WTC11 (cell line): ENCODE results near the gene C20orf144. TPM values are rescaled to one million over a fixed set of nuclear protein-coding genes. Genes with fewer than 3 reads are reported as not detected.

ENCODE experiments used
- ATAC-seq: fragments of 200-7000 bp; cut with Tn5 transposase; 2 replicates; pipeline ENCODE4 v1.10.0; 2021; ENCODE audit warnings: mild to moderate bottlenecking, moderate library complexity
- CTCF ChIA-PET: fragments of 300-600 bp; sonication (Branson Sonifier 250); formaldehyde crosslinking; loops from one replicate; lab custom pipeline; 2021; ENCODE audit warnings: antibody characterized with exemption; lab: Charles Lee
- POLR2A ChIA-PET: fragments of 350-600 bp; sonication (Branson Sonifier 250); formaldehyde crosslinking; loops from one replicate; lab custom pipeline; 2021; ENCODE audit warnings: antibody characterized with exemption; lab: Charles Lee
- DNase-seq: peaks from one replicate; pipeline ENCODE4 v3.0.0; 2021; ENCODE audit warnings: low spot score
- H3K27ac Mint-ChIP-seq: 2 replicates; pipeline ENCODE4 v1.8.0; 2021; ENCODE audit warnings: mixed read lengths
- H3K27me3 Mint-ChIP-seq: 2 replicates; pipeline ENCODE4 v1.8.0; 2021; ENCODE audit warnings: low read depth, mild to moderate bottlenecking, moderate library complexity, mixed read lengths
- H3K36me3 Mint-ChIP-seq: 2 replicates; pipeline ENCODE4 v1.8.0; 2021; ENCODE audit warnings: mixed read lengths
- H3K4me1 Mint-ChIP-seq: 2 replicates; pipeline ENCODE4 v1.8.0; 2022; ENCODE audit warnings: mixed read lengths
- H3K4me3 Mint-ChIP-seq: 2 replicates; pipeline ENCODE4 v1.8.0; 2021; ENCODE audit warnings: mild to moderate bottlenecking, moderate library complexity, mixed read lengths
- H3K9me3 Mint-ChIP-seq: 2 replicates; pipeline ENCODE4 v1.8.0; 2021; ENCODE audit warnings: mixed read lengths
- CBFB ChIP-seq: sonication (generic); formaldehyde crosslinking; IDR thresholded peaks from 2 replicates; pipeline ENCODE4 v1.8.1; 2022; ENCODE audit warnings: mild to moderate bottlenecking, low read depth, missing genetic modification reagents
- CREB1 ChIP-seq: sonication (generic); formaldehyde crosslinking; IDR thresholded peaks from 2 replicates; pipeline ENCODE4 v1.8.0; 2023; ENCODE audit warnings: mild to moderate bottlenecking, missing genetic modification reagents
- EMX1 ChIP-seq: fragments of 250-450 bp; sonication (Bioruptor Pico); IDR thresholded peaks from 2 replicates; pipeline ENCODE4 v1.8.0; 2021; ENCODE audit warnings: mild to moderate bottlenecking
- ETV6 ChIP-seq: sonication (generic); formaldehyde crosslinking; IDR thresholded peaks from 2 replicates; pipeline ENCODE4 v1.8.1; 2022; ENCODE audit warnings: mild to moderate bottlenecking, missing genetic modification reagents
- GRHL2 ChIP-seq: fragments of 250-450 bp; sonication (Bioruptor Pico); IDR thresholded peaks from 2 replicates; pipeline ENCODE4 v1.8.0; 2022; ENCODE audit warnings: mild to moderate bottlenecking, moderate library complexity; ENCODE audit not compliant: insufficient replicate concordance, severe bottlenecking
- GTF2I ChIP-seq: fragments of 250-450 bp; sonication (Bioruptor Pico); conservative IDR thresholded peaks from 2 replicates; pipeline ENCODE4 v1.4.0; 2021; ENCODE audit warnings: mild to moderate bottlenecking
- JUN ChIP-seq: sonication (generic); formaldehyde crosslinking; IDR thresholded peaks from 2 replicates; pipeline ENCODE4 v1.8.0; 2023; ENCODE audit warnings: mild to moderate bottlenecking, missing genetic modification reagents
- KAT7 ChIP-seq: sonication (generic); formaldehyde crosslinking; IDR thresholded peaks from 2 replicates; pipeline ENCODE4 v1.8.1; 2023; ENCODE audit warnings: missing genetic modification reagents, mild to moderate bottlenecking, borderline replicate concordance
- NFATC4 ChIP-seq: fragments of 250-450 bp; sonication (Bioruptor Pico); IDR thresholded peaks from 2 replicates; pipeline ENCODE4 v1.9.0; 2021; ENCODE audit warnings: mild to moderate bottlenecking
- RELA ChIP-seq: sonication (generic); formaldehyde crosslinking; IDR thresholded peaks from 2 replicates; pipeline ENCODE4 v1.8.1; 2022; ENCODE audit warnings: missing genetic modification reagents, mild to moderate bottlenecking, borderline replicate concordance
- TEAD1 ChIP-seq: sonication (generic); formaldehyde crosslinking; IDR thresholded peaks from 2 replicates; pipeline ENCODE4 v1.8.0; 2022; ENCODE audit warnings: mild to moderate bottlenecking, missing genetic modification reagents
- TEAD4 ChIP-seq: sonication (generic); formaldehyde crosslinking; IDR thresholded peaks from 2 replicates; pipeline ENCODE4 v1.8.0; 2022; ENCODE audit warnings: mild to moderate bottlenecking, missing genetic modification reagents
- TP53 ChIP-seq: sonication (generic); formaldehyde crosslinking; IDR thresholded peaks from 2 replicates; pipeline ENCODE4 v1.8.1; 2023; ENCODE audit warnings: mild to moderate bottlenecking, missing genetic modification reagents
- ZNF138 ChIP-seq: sonication (generic); formaldehyde crosslinking; conservative IDR thresholded peaks from 2 replicates; pipeline ENCODE4 v1.8.1; 2022; ENCODE audit warnings: mild to moderate bottlenecking, moderate library complexity, missing genetic modification reagents
- ZNF219 ChIP-seq: sonication (generic); formaldehyde crosslinking; IDR thresholded peaks from 2 replicates; pipeline ENCODE4 v1.8.0; 2023; ENCODE audit warnings: missing genetic modification reagents, mild to moderate bottlenecking, borderline replicate concordance
- total RNA-seq: library from RNA; stranded (reverse); gene quantifications from 3 replicates; pipeline ENCODE4 v1.2.3, GENCODE V29; 2021
- TF ChIP-seq, protein P1 (sequence below): fragments of 250-450 bp; sonication (Bioruptor Pico); IDR thresholded peaks from 2 replicates; pipeline ENCODE4 v1.8.0; 2021; ENCODE audit warnings: mild to moderate bottlenecking
- TF ChIP-seq, protein P2 (sequence below): fragments of 250-450 bp; sonication (Bioruptor Pico); IDR thresholded peaks from 2 replicates; pipeline ENCODE4 v1.9.0; 2021; ENCODE audit warnings: moderate library complexity, mild to moderate bottlenecking, inconsistent platforms, borderline replicate concordance
- TF ChIP-seq, protein P3 (sequence below): sonication (generic); formaldehyde crosslinking; IDR thresholded peaks from 2 replicates; pipeline ENCODE4 v1.8.1; 2023; ENCODE audit warnings: mild to moderate bottlenecking, missing genetic modification reagents, moderate library complexity
- TF ChIP-seq, protein P4 (sequence below): fragments of 200-600 bp; IDR thresholded peaks from 2 replicates; pipeline ENCODE4 v1.8.0; 2022; ENCODE audit warnings: antibody characterized with exemption
- TF ChIP-seq, protein P5 (sequence below): sonication (generic); formaldehyde crosslinking; IDR thresholded peaks from 2 replicates; pipeline ENCODE4 v1.8.0; 2023; ENCODE audit warnings: missing genetic modification reagents
- TF ChIP-seq, protein P6 (sequence below): sonication (generic); formaldehyde crosslinking; IDR thresholded peaks from 2 replicates; pipeline ENCODE4 v1.8.0; 2022; ENCODE audit warnings: mild to moderate bottlenecking, missing genetic modification reagents
- TF ChIP-seq, protein P7 (sequence below): sonication (generic); formaldehyde crosslinking; IDR thresholded peaks from 2 replicates; pipeline ENCODE4 v1.8.1; 2022; ENCODE audit warnings: low read depth, mild to moderate bottlenecking, moderate library complexity, missing genetic modification reagents, borderline replicate concordance
- TF ChIP-seq, protein P8 (sequence below): fragments of 250-450 bp; sonication (Bioruptor Pico); conservative IDR thresholded peaks from 2 replicates; pipeline ENCODE4 v1.9.0; 2021; ENCODE audit warnings: mild to moderate bottlenecking

The C20orf144 gene
- total RNA-seq, 1 experiment from 2014 or later, result 0.09 TPM

DNA sequence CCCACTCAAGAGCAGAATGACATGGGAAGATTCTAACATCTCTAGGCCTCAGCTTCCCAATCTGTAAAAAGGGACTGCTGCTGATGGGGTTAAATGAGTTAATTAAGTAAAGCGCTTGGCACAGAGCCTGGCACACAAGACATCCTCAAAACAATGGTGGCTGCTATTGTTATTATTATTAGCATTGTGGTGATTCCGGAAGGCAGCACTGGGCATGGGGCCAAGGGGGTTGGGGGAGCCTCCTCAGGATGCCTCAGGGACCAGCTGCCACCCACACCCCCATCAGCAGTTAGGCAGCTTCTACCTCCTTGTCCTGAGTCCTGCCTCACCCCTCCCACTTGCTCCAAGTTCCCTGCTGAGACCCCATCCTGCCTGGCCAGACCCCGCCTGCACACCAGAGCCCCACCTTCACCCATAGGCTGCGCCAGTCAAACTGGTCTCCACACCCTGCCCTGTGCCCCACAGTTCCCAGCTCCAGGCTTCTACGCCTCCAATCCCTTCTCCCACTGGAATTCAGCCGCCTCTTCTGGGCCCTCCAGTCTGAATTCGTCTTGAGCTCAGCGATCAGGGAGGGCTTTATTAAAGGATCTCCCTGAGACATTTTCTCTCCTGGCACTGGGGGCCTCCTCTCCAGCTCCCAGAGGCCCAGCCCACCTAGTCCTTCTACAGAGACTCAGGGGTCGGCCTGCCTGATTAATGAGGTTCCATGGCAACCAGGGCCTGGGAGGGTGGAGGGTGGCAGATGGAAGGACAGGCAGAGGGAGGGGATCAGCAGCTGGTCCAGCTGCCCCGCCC is 22.6 kb downstream of the C20orf144 start (continued):
- TF ChIP-seq ETV6 (CRISPR knock-in tag), result 0 out of 2 replicates have a peak, but pooled peaks have one; percentile 34
- no peak for TF ChIP-seq NFATC4 (CRISPR knock-in tag)
- TF ChIP-seq, protein P1, sequence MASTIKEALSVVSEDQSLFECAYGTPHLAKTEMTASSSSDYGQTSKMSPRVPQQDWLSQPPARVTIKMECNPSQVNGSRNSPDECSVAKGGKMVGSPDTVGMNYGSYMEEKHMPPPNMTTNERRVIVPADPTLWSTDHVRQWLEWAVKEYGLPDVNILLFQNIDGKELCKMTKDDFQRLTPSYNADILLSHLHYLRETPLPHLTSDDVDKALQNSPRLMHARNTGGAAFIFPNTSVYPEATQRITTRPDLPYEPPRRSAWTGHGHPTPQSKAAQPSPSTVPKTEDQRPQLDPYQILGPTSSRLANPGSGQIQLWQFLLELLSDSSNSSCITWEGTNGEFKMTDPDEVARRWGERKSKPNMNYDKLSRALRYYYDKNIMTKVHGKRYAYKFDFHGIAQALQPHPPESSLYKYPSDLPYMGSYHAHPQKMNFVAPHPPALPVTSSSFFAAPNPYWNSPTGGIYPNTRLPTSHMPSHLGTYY (CRISPR knock-in tag), result no peak
- TF ChIP-seq, protein P2, sequence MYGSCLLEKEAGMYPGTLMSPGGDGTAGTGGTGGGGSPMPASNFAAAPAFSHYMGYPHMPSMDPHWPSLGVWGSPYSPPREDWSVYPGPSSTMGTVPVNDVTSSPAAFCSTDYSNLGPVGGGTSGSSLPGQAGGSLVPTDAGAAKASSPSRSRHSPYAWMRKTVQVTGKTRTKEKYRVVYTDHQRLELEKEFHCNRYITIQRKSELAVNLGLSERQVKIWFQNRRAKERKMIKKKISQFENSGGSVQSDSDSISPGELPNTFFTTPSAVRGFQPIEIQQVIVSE (CRISPR knock-in tag), result no peak
- TF ChIP-seq, protein P3, sequence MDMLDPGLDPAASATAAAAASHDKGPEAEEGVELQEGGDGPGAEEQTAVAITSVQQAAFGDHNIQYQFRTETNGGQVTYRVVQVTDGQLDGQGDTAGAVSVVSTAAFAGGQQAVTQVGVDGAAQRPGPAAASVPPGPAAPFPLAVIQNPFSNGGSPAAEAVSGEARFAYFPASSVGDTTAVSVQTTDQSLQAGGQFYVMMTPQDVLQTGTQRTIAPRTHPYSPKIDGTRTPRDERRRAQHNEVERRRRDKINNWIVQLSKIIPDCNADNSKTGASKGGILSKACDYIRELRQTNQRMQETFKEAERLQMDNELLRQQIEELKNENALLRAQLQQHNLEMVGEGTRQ (CRISPR knock-in tag), result no peak
- TF ChIP-seq RELA, result no peak
- TF ChIP-seq, protein P4, sequence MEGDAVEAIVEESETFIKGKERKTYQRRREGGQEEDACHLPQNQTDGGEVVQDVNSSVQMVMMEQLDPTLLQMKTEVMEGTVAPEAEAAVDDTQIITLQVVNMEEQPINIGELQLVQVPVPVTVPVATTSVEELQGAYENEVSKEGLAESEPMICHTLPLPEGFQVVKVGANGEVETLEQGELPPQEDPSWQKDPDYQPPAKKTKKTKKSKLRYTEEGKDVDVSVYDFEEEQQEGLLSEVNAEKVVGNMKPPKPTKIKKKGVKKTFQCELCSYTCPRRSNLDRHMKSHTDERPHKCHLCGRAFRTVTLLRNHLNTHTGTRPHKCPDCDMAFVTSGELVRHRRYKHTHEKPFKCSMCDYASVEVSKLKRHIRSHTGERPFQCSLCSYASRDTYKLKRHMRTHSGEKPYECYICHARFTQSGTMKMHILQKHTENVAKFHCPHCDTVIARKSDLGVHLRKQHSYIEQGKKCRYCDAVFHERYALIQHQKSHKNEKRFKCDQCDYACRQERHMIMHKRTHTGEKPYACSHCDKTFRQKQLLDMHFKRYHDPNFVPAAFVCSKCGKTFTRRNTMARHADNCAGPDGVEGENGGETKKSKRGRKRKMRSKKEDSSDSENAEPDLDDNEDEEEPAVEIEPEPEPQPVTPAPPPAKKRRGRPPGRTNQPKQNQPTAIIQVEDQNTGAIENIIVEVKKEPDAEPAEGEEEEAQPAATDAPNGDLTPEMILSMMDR, result no peak
- TF ChIP-seq ZNF138, result 0 out of 2 replicates have a peak, but pooled peaks have one; percentile 27
- TF ChIP-seq CREB1 (CRISPR knock-in tag), result no peak
- TF ChIP-seq ZNF219 (CRISPR knock-in tag), result no peak
- TF ChIP-seq GRHL2 (CRISPR knock-in tag), result no peak

DNA sequence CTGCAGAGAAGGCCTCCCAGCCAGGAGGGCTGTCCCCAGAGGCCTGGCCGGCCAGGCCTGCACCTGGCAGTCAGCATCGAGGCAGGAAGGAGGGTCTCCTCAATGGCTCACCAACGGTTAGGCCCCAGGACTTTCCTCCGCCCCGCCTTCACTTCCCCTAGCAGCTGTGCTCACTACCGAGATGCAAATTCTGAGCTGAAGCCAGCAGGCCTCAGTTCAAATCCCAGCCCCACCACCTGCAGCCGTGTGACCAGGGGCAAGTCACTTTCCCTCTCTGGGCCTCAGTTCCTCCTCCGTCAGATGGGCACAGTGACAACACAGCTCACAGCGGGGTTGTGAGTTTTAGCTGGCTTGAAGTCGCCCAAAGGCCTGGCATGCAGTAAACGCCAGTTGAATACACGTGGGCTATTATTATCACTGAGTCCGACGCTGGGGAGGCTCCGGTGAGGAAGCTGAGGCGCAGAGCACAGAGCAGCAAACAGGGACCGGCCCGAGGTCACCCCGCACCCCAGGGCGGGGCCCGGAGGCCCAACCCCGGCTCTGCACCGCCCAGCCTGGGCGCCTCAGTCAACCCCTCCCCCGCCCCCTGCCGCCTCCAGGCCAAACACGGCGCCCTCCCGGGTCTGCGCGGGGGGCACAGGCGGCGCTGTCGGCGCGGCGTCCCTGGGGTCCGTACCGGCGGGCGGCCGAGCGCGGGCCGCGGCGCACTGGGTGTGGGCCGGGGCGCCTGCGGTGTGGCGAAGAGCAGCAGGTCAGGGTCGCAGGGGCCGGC is 23.4 kb downstream of the C20orf144 start:
- DNase-seq (peak; percentile 56), ATAC-seq (peak; percentile 8)
- TF ChIP-seq TEAD1, result 0 out of 2 replicates have a peak, but pooled peaks have one; percentile 14
- TF ChIP-seq, protein P5, sequence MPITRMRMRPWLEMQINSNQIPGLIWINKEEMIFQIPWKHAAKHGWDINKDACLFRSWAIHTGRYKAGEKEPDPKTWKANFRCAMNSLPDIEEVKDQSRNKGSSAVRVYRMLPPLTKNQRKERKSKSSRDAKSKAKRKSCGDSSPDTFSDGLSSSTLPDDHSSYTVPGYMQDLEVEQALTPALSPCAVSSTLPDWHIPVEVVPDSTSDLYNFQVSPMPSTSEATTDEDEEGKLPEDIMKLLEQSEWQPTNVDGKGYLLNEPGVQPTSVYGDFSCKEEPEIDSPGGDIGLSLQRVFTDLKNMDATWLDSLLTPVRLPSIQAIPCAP (CRISPR knock-in tag), result no peak
- no peak for TF ChIP-seq EMX1
- TF ChIP-seq TP53 (CRISPR knock-in tag), result 0 out of 2 replicates have a peak, but pooled peaks have one; percentile 32
- TF ChIP-seq, protein P6, sequence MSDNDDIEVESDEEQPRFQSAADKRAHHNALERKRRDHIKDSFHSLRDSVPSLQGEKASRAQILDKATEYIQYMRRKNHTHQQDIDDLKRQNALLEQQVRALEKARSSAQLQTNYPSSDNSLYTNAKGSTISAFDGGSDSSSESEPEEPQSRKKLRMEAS (CRISPR knock-in tag), result peak; percentile 67
- TF ChIP-seq, protein P7, sequence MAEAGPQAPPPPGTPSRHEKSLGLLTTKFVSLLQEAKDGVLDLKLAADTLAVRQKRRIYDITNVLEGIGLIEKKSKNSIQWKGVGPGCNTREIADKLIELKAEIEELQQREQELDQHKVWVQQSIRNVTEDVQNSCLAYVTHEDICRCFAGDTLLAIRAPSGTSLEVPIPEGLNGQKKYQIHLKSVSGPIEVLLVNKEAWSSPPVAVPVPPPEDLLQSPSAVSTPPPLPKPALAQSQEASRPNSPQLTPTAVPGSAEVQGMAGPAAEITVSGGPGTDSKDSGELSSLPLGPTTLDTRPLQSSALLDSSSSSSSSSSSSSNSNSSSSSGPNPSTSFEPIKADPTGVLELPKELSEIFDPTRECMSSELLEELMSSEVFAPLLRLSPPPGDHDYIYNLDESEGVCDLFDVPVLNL (CRISPR knock-in tag), result no peak
- TF ChIP-seq ZNF138, result 0 out of 2 replicates have a peak, but pooled peaks have one; percentile 4
- no peak for TF ChIP-seq KAT7 (CRISPR knock-in tag)
- no peak for TF ChIP-seq CBFB (CRISPR knock-in tag)
- TF ChIP-seq TEAD4 (CRISPR knock-in tag), result peak; percentile 39; the same call in 1 of the 2 replicates
- TF ChIP-seq JUN, result no peak
- 0 out of 2 replicates have a peak, but pooled peaks have one; percentile 11 for TF ChIP-seq GTF2I (CRISPR knock-in tag)
- TF ChIP-seq, protein P8, sequence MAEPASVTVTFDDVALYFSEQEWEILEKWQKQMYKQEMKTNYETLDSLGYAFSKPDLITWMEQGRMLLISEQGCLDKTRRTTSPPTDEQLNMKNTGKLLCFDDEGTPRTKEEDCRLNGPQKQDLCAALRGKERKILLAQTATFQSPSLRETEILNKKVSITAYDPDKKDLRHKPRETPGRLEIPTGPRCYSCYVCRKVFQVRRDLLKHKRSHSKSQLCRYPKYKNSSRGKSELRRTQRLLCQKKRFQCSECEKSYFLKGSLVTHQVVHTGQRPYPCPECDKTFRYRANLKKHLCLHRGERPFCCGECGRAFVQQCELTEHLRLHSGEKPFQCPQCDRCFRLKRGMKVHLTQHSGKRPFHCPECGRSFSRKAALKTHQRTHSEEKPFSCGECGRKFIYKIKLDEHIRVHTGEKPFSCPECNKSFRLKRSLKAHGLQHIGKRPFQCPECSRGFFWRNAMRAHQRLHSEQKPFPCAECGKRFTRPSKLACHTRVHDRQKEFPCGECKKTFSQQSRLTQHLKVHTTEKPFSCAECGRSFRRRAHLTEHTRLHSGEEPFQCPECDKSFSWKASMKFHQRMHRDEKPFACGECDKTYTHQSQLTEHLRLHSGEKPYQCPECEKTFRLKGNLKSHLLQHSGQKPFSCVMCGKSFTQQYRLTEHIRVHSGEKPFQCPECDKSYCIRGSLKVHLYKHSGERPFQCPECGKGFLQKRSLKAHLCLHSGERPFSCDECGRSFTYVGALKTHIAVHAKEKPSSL (CRISPR knock-in tag), result no peak
- Mint-ChIP-seq H3K4me3 (peak overlapping the region; percentile 81), H3K27me3 (peaks cover 26% of the 10 kb centered on the region), H3K36me3 (no peaks in the 10 kb centered on the region), H3K4me1 (peaks cover 25% of the 10 kb centered on the region), H3K9me3 (no peaks in the 10 kb centered on the region), H3K27ac (peak overlapping the region; percentile 72)
- POLR2A ChIA-PET, result interaction anchor here (0.6 to 1.7 kb wide), 4 partner anchors 9 to 308 kb away, joined by 3 to 12 read pairs (median 4); partner anchors contain the start of genes ACTL10 and RALY
- CTCF ChIA-PET, result interaction anchor here (1.1 to 2.2 kb wide), 4 partner anchors 10 to 177 kb away, joined by 3 to 32 read pairs (median 4); partner anchors contain the start of genes ACTL10 and PXMP4
